Measurements from ENCODE around the gene S100A5.

GRCh38 chr1:153573351-153573750, 32.6 kb upstream of the S100A5 start:
- TF ChIP-seq CTCF (IDR thresholded peaks at IDR 0.05) (no peak), POLR2A (IDR thresholded peaks at IDR 0.05) (no peak)
